Endothelial cell (in vitro differentiated cells): ENCODE measurements around the gene C21orf58. TPM values are rescaled to one million over a fixed set of nuclear protein-coding genes. Genes with fewer than 3 reads are reported as not detected.

Source experiments
- DNase-seq: peaks from one replicate; pipeline ENCODE4 v3.0.0; 2021; ENCODE audit warnings: low spot score
- H3K27ac Mint-ChIP-seq: one replicate; pipeline ENCODE4 v1.8.0; 2021; ENCODE audit warnings: mixed read lengths, inconsistent platforms; ENCODE audit not compliant: unreplicated experiment
- H3K27me3 Mint-ChIP-seq: one replicate; pipeline ENCODE4 v1.8.0; 2021; ENCODE audit warnings: mild to moderate bottlenecking, moderate library complexity, mixed read lengths, inconsistent platforms; ENCODE audit not compliant: unreplicated experiment
- H3K36me3 Mint-ChIP-seq: one replicate; pipeline ENCODE4 v1.8.0; 2021; ENCODE audit warnings: mild to moderate bottlenecking, low read depth, mixed read lengths, inconsistent platforms; ENCODE audit not compliant: unreplicated experiment
- H3K4me1 Mint-ChIP-seq: one replicate; pipeline ENCODE4 v1.8.0; 2021; ENCODE audit warnings: mild to moderate bottlenecking, mixed read lengths, inconsistent platforms; ENCODE audit not compliant: unreplicated experiment
- H3K4me3 Mint-ChIP-seq: one replicate; pipeline ENCODE4 v1.8.0; 2021; ENCODE audit warnings: mild to moderate bottlenecking, mixed read lengths, inconsistent platforms; ENCODE audit not compliant: unreplicated experiment
- H3K9me3 Mint-ChIP-seq: one replicate; pipeline ENCODE4 v1.8.0; 2021; ENCODE audit warnings: mixed read lengths, inconsistent platforms; ENCODE audit not compliant: unreplicated experiment
- CTCF ChIP-seq: fragments of 200-600 bp; sonication (generic); IDR thresholded peaks from one replicate; pipeline ENCODE4 v1.5.0; 2021; ENCODE audit warnings: antibody characterized with exemption; ENCODE audit not compliant: unreplicated experiment
- total RNA-seq: library from RNA; stranded (reverse); fragmentation: NEBNext Ultra II Directional; extraction: Animal tissue kit (Norgen Biotek cat#: 25700); gene quantifications from one replicate; pipeline ENCODE4 v1.2.1, GENCODE V29; 2021; ENCODE audit not compliant: unreplicated experiment

Gene C21orf58
- total RNA-seq, 1 donor from 2014 or later: 5.9 TPM

DNA sequence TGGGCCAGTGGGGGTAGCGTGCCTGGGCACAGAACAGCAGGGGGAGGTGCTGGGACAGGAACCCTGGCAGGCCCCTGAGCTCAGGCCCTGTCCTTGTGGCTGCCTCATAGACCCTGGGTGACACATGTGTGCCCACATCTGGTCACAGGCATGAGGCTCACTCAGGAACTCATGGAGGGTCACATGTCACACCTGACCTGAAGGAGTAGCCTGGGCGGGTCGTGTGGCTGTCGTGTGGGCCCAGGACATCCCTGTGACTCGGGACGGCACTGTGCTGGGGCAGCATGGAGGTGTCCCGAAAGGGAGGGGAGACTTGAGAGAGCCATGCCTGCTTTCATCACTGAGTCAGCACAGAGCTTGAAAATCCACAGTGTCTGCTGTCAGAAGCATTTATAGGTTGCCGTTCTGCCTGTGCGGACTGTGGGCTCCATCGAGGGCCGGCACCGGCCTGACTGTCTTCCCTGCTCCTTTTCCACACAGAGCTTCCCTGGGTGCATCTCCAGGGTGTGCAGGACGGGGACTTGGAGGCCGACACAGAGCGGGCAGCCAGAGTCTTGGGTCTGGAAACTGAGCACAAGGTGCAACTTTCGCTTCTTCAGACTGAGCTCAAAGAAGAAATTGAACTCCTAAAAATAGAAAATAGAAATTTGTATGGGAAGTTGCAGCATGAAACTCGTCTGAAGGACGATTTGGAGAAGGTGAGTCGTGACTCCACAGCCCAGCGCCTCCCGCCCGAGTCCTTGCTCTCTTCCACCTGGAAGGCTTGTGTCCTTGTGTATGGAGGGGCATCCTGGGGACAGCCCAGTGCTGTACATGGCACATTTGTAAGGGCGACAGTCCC, 33.0 kb upstream of the C21orf58 start:
- peak overlapping the region; percentile 49 for H3K4me3 Mint-ChIP-seq
- no peak for TF ChIP-seq CTCF
- no peak overlapping the region for H3K27ac Mint-ChIP-seq
- peaks cover 35% of the 10 kb centered on the region for H3K36me3 Mint-ChIP-seq
- peaks cover 3% of the 10 kb centered on the region for H3K27me3 Mint-ChIP-seq
- no peaks in the 10 kb centered on the region for H3K9me3 Mint-ChIP-seq
- no peak for DNase-seq
- no peaks in the 10 kb centered on the region for H3K4me1 Mint-ChIP-seq

DNA sequence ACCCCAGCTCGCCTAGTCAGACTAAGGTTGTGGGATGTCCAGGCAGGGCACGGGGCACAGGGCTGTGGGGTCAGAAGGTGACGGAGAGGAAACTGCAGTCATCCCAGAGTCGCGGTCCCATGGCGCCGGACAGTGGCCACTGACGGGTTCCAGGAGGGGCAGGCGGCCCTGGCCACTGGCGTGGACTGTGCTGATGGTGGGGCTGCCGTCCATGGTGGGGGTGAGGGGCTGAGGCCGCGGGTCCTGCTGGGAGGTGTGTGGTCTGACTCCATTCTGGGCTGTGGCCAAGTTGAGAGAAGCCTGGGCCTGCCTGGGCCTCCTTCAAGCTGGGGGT, 32.3 kb upstream of the C21orf58 start:
- Mint-ChIP-seq H3K4me3 (no peak overlapping the region), H3K27ac (no peak overlapping the region), H3K9me3 (no peaks in the 10 kb centered on the region), H3K4me1 (no peaks in the 10 kb centered on the region), H3K36me3 (peaks cover 38% of the 10 kb centered on the region), H3K27me3 (peaks cover 3% of the 10 kb centered on the region)
- no peak for DNase-seq
- no peak for TF ChIP-seq CTCF

DNA sequence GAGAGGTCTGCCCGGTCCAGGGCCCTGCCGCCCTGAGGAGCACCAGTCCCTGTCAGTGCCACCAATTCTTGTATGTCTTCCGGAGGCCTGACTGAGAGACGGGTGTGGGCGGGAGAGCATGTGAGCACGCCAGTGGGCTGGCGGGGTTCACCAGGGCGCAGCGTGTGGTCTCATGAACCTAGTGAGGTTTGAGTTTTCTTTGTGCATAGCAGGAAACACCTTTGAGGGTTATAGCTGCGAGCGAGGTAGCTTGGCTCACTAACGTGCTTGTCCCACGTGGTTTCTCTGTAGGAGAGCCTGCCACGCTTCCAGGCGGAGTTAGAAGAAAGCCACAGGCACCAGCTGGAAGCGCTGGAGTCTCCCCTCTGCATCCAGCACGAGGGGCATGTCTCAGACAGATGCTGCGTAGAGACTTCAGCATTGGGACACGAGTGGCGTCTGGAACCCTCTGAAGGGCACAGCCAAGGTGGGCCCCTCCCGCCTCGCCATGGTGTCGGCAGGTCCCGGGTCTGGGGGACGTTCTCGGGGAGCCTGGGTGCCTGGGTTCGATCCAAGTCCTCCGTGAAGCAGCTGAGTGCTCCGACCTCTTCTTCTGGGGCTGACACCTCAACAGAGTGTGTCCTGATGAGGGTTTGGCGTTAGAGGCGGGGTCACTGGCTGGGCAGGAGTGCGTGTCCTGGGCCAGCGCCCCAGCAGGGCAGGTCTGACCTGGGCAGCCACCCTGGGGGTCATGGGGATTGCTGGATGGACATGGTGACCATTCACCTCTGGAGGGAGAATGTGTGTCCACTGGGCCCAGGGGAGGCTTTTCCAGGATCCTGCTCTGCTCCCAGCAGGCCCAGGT, 31.7 kb upstream of the C21orf58 start:
- Mint-ChIP-seq H3K4me3 (peak overlapping the region; percentile 47), H3K27ac (no peak overlapping the region), H3K4me1 (no peaks in the 10 kb centered on the region), H3K36me3 (peaks cover 37% of the 10 kb centered on the region), H3K9me3 (no peaks in the 10 kb centered on the region), H3K27me3 (peaks cover 3% of the 10 kb centered on the region)
- DNase-seq: no peak
- no peak for TF ChIP-seq CTCF

- Mint-ChIP-seq H3K9me3 (no peaks in the 10 kb centered on the region), H3K27ac (no peak overlapping the region), H3K27me3 (peaks cover 4% of the 10 kb centered on the region), H3K36me3 (peaks cover 43% of the 10 kb centered on the region), H3K4me1 (no peaks in the 10 kb centered on the region), H3K4me3 (no peak overlapping the region)
- no peak for TF ChIP-seq CTCF
- no peak for DNase-seq
Observed at GRCh38 chr21:46354518-46354917, 30.8 kb upstream of the C21orf58 start.

DNA sequence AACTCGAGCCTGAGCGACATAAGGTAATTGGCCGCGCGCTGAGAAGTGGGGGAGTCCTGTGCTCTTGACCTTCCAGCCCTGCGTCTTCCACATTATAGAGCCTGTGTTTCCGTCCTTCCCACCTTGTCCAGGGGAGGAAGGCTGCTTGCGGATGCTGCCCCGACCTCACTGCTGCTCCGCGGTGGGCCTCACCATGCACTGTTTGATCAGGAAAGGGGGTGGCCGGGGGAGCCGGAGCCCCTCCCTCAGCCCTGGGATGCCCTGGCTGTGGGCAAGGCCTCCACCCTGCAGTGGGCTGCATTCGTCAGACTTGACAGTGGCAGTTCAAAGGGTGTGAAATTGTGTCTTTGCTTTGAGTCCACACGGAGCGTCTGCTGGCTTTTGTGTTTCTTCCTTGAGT, 30.4 kb upstream of the C21orf58 start:
- Mint-ChIP-seq H3K27ac (no peak overlapping the region), H3K4me3 (no peak overlapping the region), H3K4me1 (no peaks in the 10 kb centered on the region), H3K27me3 (peaks cover 4% of the 10 kb centered on the region), H3K9me3 (no peaks in the 10 kb centered on the region), H3K36me3 (peaks cover 47% of the 10 kb centered on the region)
- no peak for TF ChIP-seq CTCF
- no peak for DNase-seq
